ENCODE measurements around the gene CDK12. TPM values are rescaled to one million over a fixed set of nuclear protein-coding genes. Genes with fewer than 3 reads are reported as not detected.
"Not testable (repeated sequence)": the region's sequence is repeated elsewhere in the genome, so short reads cannot be mapped to it uniquely, and the experiment has no call there.

The CDK12 gene
- polyA plus RNA-seq (2013, experiment 1 of 4): 51.5 TPM
- 57.4 TPM for polyA plus RNA-seq (2013, experiment 2 of 4)
- polyA plus RNA-seq (2013, experiment 3 of 4): 33.8 TPM
- polyA plus RNA-seq (2013, experiment 4 of 4): 41.9 TPM

GRCh38 chr17:39461113-39461925 is at the start of gene CDK12:
Gene CDK12, plus strand, starts transcription at chr17:39461486. Its CDS starts 586 bp downstream, at chr17:39462072.
- H3K9me3 ChIP-seq (ENCODE audit: control insufficient read depth, low read length): no peaks in the 10 kb centered on the region
- peak within 1 kb of the TSS; percentile 97 for H3K4me3 ChIP-seq (ENCODE audit: insufficient read depth, low read depth, low read length)
- H3K27me3 ChIP-seq (ENCODE audit: control insufficient read depth, insufficient read depth, low read length, poor library complexity, severe bottlenecking): no peaks in the 10 kb centered on the region
- peaks cover 8% of the 10 kb centered on the region for H3K4me1 ChIP-seq (ENCODE audit: control insufficient read depth, insufficient read depth, low read length)
- 4% methylated on average over 45 to 49 of the region's 51 CpGs for WGBS, 2 experiments
- no peaks in the 10 kb centered on the region for H3K36me3 ChIP-seq (ENCODE audit: control insufficient read depth, insufficient read depth, low read length)
- peak within 1 kb of the TSS; percentile 97 for H3K27ac ChIP-seq (ENCODE audit: insufficient read depth, low read depth, low read length, poor library complexity, severe bottlenecking)

GRCh38 chr17:39416141-39416540 is 45.1 kb upstream of the CDK12 start:
- H3K4me1 ChIP-seq (ENCODE audit: control insufficient read depth, insufficient read depth, low read length): no peaks in the 10 kb centered on the region
- no peaks in the 10 kb centered on the region for H3K27me3 ChIP-seq (ENCODE audit: control insufficient read depth, insufficient read depth, low read length, poor library complexity, severe bottlenecking)
- peaks cover 63% of the 10 kb centered on the region for H3K36me3 ChIP-seq (ENCODE audit: control insufficient read depth, insufficient read depth, low read length)
- no peak overlapping the region for H3K27ac ChIP-seq (ENCODE audit: insufficient read depth, low read depth, low read length, poor library complexity, severe bottlenecking)
- WGBS, 2 experiments: 80 to 100% methylated on average over 1 of the region's 1 CpG
- no peaks in the 10 kb centered on the region for H3K9me3 ChIP-seq (ENCODE audit: control insufficient read depth, low read length)
- H3K4me3 ChIP-seq (ENCODE audit: insufficient read depth, low read depth, low read length): no peak overlapping the region

GRCh38 chr17:39429600-39429999 is 31.7 kb upstream of the CDK12 start:
- Histone ChIP-seq H3K36me3 (ENCODE audit: control insufficient read depth, insufficient read depth, low read length) (peaks cover 51% of the 10 kb centered on the region), H3K27me3 (ENCODE audit: control insufficient read depth, insufficient read depth, low read length, poor library complexity, severe bottlenecking) (no peaks in the 10 kb centered on the region), H3K9me3 (ENCODE audit: control insufficient read depth, low read length) (no peaks in the 10 kb centered on the region), H3K4me1 (ENCODE audit: control insufficient read depth, insufficient read depth, low read length) (no peaks in the 10 kb centered on the region), H3K4me3 (ENCODE audit: insufficient read depth, low read depth, low read length) (no peak overlapping the region), H3K27ac (ENCODE audit: insufficient read depth, low read depth, low read length, poor library complexity, severe bottlenecking) (no peak overlapping the region)
- WGBS, 2 experiments: 95 to 97% methylated on average over 4 of the region's 4 CpGs

- H3K36me3 ChIP-seq (ENCODE audit: control insufficient read depth, insufficient read depth, low read length): peaks cover 35% of the 10 kb centered on the region
- WGBS, 2 experiments: 92 to 98% methylated on average over 2 of the region's 2 CpGs
- H3K4me3 ChIP-seq (ENCODE audit: insufficient read depth, low read depth, low read length); H3K27me3 ChIP-seq (ENCODE audit: control insufficient read depth, insufficient read depth, low read length, poor library complexity, severe bottlenecking); H3K9me3 ChIP-seq (ENCODE audit: control insufficient read depth, low read length); H3K4me1 ChIP-seq (ENCODE audit: control insufficient read depth, insufficient read depth, low read length); H3K27ac ChIP-seq (ENCODE audit: insufficient read depth, low read depth, low read length, poor library complexity, severe bottlenecking): not testable (repeated sequence)
Measured at GRCh38 chr17:39439868-39440267, 21.4 kb upstream of the CDK12 start.

GRCh38 chr17:39443326-39443725 is 18.0 kb upstream of the CDK12 start:
- H3K36me3 ChIP-seq (ENCODE audit: control insufficient read depth, insufficient read depth, low read length): peaks cover 45% of the 10 kb centered on the region
- H3K27me3 ChIP-seq (ENCODE audit: control insufficient read depth, insufficient read depth, low read length, poor library complexity, severe bottlenecking): no peaks in the 10 kb centered on the region
- no peak overlapping the region for H3K27ac ChIP-seq (ENCODE audit: insufficient read depth, low read depth, low read length, poor library complexity, severe bottlenecking)
- H3K9me3 ChIP-seq (ENCODE audit: control insufficient read depth, low read length): no peaks in the 10 kb centered on the region
- no peaks in the 10 kb centered on the region for H3K4me1 ChIP-seq (ENCODE audit: control insufficient read depth, insufficient read depth, low read length)
- H3K4me3 ChIP-seq (ENCODE audit: insufficient read depth, low read depth, low read length): no peak overlapping the region

- 90 to 96% methylated on average over 5 of the region's 5 CpGs for WGBS, 2 experiments
- Histone ChIP-seq H3K4me1 (ENCODE audit: control insufficient read depth, insufficient read depth, low read length) (peaks cover 6% of the 10 kb centered on the region), H3K27ac (ENCODE audit: insufficient read depth, low read depth, low read length, poor library complexity, severe bottlenecking) (no peak overlapping the region), H3K36me3 (ENCODE audit: control insufficient read depth, insufficient read depth, low read length) (peaks cover 27% of the 10 kb centered on the region), H3K4me3 (ENCODE audit: insufficient read depth, low read depth, low read length) (no peak overlapping the region), H3K9me3 (ENCODE audit: control insufficient read depth, low read length) (no peaks in the 10 kb centered on the region), H3K27me3 (ENCODE audit: control insufficient read depth, insufficient read depth, low read length, poor library complexity, severe bottlenecking) (no peaks in the 10 kb centered on the region)
Measured at GRCh38 chr17:39447561-39447960, 13.7 kb upstream of the CDK12 start.

- no peaks in the 10 kb centered on the region for H3K27me3 ChIP-seq (ENCODE audit: control insufficient read depth, insufficient read depth, low read length, poor library complexity, severe bottlenecking)
- peaks cover 15% of the 10 kb centered on the region for H3K36me3 ChIP-seq (ENCODE audit: control insufficient read depth, insufficient read depth, low read length)
- H3K9me3 ChIP-seq (ENCODE audit: control insufficient read depth, low read length): no peaks in the 10 kb centered on the region
- H3K4me3 ChIP-seq (ENCODE audit: insufficient read depth, low read depth, low read length): peak overlapping the region; percentile 93
- H3K27ac ChIP-seq (ENCODE audit: insufficient read depth, low read depth, low read length, poor library complexity, severe bottlenecking): no peak overlapping the region
- 90 to 93% methylated on average over 13 of the region's 13 CpGs for WGBS, 2 experiments
- H3K4me1 ChIP-seq (ENCODE audit: control insufficient read depth, insufficient read depth, low read length): peaks cover 6% of the 10 kb centered on the region
Measured at GRCh38 chr17:39450051-39450450, 11.2 kb upstream of the CDK12 start.

GRCh38 chr17:39450847-39451581 is 10.3 kb upstream of the CDK12 start, which contains the start of gene MED1:
Gene MED1, minus strand, starts transcription at chr17:39451263. Its CDS starts 201 bp downstream, at chr17:39451062.
- Histone ChIP-seq H3K27me3 (ENCODE audit: control insufficient read depth, insufficient read depth, low read length, poor library complexity, severe bottlenecking) (no peaks in the 10 kb centered on the region), H3K9me3 (ENCODE audit: control insufficient read depth, low read length) (no peaks in the 10 kb centered on the region), H3K27ac (ENCODE audit: insufficient read depth, low read depth, low read length, poor library complexity, severe bottlenecking) (peak within 1 kb of the TSS; percentile 73), H3K4me3 (ENCODE audit: insufficient read depth, low read depth, low read length) (peak within 1 kb of the TSS; percentile 93), H3K4me1 (ENCODE audit: control insufficient read depth, insufficient read depth, low read length) (peaks cover 6% of the 10 kb centered on the region), H3K36me3 (ENCODE audit: control insufficient read depth, insufficient read depth, low read length) (peaks cover 15% of the 10 kb centered on the region)
- 1% methylated on average over 37 of the region's 37 CpGs for WGBS, 2 experiments

- Histone ChIP-seq H3K36me3 (ENCODE audit: control insufficient read depth, insufficient read depth, low read length) (no peaks in the 10 kb centered on the region), H3K9me3 (ENCODE audit: control insufficient read depth, low read length) (no peaks in the 10 kb centered on the region), H3K4me1 (ENCODE audit: control insufficient read depth, insufficient read depth, low read length) (no peaks in the 10 kb centered on the region), H3K27ac (ENCODE audit: insufficient read depth, low read depth, low read length, poor library complexity, severe bottlenecking) (no peak overlapping the region), H3K27me3 (ENCODE audit: control insufficient read depth, insufficient read depth, low read length, poor library complexity, severe bottlenecking) (no peaks in the 10 kb centered on the region), H3K4me3 (ENCODE audit: insufficient read depth, low read depth, low read length) (no peak overlapping the region)
- WGBS, 2 experiments: 89 to 91% methylated on average over 4 of the region's 4 CpGs
Measured at GRCh38 chr17:39455919-39456318, 5.4 kb upstream of the CDK12 start.

- WGBS, 2 experiments: 1 to 2% methylated on average over 31 of the region's 34 CpGs
Measured at GRCh38 chr17:39461926-39462569, 762 bp downstream of the CDK12 start.

More at GRCh38 chr17:39461926-39462569, 762 bp downstream of the CDK12 start:
- Histone ChIP-seq H3K4me3 (ENCODE audit: insufficient read depth, low read depth, low read length) (peak overlapping the region; percentile 97), H3K4me1 (ENCODE audit: control insufficient read depth, insufficient read depth, low read length) (peaks cover 8% of the 10 kb centered on the region), H3K36me3 (ENCODE audit: control insufficient read depth, insufficient read depth, low read length) (no peaks in the 10 kb centered on the region), H3K27ac (ENCODE audit: insufficient read depth, low read depth, low read length, poor library complexity, severe bottlenecking) (peak overlapping the region; percentile 97), H3K9me3 (ENCODE audit: control insufficient read depth, low read length) (no peaks in the 10 kb centered on the region), H3K27me3 (ENCODE audit: control insufficient read depth, insufficient read depth, low read length, poor library complexity, severe bottlenecking) (no peaks in the 10 kb centered on the region)

All from ectodermal cell (in vitro differentiated cells).